NCI-H345 (cell line): ENCODE data around the gene NELFB.

ENCODE experiments used
- DNase-seq: peaks from one replicate; lab custom pipeline; 2025; lab: John Stamatoyannopoulos, UW

Gene NELFB

DNA sequence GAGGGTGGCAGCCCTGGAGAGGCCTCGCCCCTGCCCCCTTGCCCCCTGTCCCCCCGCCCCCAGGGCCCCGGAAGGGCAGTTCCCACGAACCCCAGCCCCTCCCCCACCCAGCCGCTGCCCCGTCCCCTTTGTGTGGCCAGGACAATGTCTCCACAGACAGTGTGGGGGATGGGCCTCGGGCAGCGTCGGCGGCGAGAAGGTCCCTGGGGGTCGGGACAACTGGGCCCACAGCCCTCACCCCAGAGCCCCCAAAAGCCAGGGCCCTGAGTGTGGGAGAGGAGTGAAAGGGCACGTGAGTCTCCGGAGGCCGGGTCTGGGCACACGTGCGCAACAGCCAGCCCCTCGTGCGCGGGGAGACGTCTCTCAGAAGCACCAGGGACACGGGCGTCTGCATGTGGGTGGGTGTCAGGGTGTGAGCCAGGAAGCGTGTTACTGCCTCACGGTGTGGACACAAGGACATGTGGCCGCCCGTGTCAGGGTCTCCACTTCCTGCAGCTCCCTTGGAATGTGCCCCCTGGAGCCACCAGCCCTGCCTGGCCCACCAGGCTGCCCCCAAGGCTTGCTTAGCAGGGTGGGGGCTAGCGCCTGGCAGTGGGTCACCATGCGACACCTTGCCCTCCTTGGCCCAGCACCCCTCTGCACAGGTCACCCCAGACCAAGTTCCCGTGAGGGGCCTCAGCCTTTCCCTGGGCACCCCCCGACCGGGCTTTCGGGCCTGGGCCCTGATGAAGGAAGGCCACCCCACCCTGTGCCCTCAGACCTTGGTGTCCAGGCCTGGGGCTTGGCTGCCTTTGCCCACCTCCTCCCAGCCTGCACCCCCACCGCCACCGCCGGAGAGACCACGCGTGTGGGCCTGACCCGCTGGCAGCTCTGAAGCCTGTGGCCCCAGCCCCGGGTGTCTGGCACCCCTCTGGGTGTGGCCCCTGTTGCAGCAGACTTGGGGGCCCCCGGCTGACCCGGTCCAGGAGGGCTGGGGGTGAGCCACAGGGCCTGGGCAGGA is 59.7 kb downstream of the NELFB start:
- DNase-seq: no peak

DNA sequence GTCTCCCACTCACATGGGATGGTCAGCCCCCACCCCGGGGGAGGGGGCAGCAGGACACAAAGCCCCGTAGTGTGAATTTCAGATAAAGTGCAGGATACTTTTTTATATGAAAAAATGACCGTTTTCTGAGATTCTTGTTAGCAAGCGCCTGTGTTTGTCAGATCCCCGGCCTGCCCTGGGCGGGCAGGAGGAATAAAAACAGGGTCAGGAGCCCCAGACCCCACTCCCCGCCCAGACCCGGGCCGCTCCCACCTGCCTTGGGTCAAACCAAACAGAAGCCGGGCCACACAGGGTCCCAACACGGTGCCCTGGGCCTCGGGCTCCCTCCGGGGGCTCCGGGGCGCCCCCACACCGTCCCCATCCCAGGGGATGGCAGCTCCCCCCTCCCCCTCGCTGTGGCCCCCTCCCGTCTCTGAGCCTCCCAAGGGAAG is 60.5 kb downstream of the NELFB start:
- no peak for DNase-seq

DNA sequence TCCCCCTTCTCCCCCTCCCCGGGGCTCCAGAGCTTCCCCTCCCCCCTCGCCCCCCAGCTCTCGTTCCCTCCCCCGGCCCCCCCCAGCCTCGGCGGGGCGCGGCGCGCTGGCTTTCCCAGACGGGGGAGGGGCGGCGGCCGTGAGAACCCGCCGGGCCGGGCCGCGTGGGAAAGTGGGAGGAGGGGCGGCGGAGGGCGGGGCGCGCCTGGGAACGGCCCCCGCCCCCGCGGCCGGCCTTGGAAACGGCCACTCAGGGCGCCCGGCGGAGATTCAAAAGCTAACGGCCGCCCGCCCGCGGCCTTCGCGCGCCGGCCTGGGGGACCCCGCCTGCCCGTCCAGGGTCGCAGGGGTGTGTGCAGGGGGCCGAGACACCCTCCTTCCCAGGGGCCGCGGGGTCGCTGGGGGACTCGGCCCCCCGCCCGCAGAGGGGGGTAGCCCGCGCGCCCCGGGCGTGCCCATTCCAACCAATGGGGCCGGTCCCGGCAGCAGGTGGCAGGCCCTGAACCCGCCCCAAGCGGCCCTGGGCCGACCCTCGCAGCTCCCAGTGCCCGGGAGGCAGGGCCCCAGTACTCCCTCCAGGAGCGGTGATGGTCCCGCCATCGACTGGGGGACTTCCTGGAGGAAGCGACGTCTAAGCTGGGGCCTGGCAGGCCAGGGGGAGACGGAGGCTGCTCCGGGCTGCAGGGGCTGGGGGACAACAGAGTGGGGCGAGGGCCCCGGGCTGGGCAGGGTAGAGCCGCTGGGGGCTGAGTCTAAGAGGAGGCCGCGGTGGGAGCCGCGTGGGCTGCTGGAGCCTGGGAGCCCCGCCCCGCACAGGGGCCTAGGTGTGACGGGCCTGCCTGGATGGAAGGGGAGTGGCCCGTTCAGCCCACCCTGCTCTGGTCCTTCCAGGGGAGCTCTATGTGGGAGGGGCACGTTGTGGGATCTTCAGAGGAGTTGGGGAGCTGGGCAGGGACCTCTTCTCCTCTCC is 61.2 kb downstream of the NELFB start:
- DNase-seq: no peak

DNA sequence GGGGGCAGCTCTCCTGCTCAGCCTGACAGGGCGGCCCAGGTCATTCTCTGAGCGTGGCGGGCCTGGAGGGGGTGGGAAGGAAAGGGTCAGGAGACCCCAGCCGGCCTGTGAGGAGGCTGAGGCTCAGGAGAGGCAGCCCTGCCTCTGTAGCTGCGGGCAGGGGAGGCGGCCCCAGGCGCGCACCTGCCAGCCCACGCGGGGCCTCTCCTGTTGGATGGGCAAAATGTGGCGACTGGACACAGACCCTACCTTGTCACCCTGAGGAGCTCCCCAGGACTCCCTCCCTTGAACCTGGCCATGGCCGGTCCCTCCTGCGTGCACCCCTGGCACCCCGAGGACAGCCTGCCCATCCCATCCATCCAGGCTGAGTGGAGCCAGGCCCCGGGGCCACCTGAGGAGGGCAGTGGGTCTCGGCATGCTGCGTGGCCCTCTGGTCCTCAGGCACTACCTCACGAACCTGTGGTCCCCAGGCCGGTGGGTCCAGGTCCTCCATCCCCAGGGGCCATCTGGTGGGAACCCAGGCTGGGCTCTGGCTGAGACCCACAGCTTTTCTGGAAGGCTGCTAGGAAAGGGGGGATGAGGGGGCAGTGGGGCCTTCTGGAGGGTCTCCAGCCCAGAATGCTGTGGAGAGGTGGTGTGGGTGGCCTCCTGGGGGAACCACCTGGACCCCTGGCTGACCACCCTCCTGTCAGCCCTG is 62.0 kb downstream of the NELFB start:
- DNase-seq: no peak

DNA sequence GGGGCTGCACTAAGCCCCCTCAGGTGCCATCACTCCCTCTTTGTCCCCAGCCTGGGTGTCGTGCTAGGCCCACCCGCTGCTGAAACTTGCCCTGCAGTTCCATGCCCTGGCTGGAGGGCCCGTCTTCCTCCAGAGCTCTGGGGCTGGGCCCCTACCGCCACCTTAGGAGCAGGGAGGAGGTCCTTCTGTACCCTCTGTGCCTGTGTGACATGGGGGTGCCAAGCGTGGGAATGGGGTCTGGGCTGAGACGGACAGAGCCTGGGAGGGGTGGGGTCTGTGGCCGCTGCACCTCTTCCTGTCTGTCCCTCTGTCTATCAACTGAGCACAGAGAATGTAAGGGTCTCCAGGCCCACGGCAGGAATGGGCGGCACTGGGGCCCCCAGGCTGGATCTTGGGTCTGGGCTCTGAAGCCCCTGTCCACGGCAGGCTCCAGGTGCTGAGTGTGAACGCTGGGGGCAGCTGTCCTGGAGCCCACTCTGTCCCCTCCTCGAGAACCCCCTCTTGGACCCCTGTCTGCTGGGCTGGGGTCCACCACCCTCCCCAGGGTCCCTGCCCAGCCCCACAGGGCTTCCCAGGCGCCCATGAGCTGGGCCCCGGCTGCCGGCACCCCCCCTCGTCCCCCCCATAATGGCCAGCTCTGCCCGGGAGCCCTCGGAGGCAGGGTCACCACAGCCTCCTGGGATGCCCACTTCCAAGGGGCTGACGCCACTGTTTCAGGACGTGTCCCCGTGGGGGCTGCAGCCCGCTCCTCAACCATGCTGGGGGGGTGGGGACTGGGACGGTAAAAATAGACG is 62.8 kb downstream of the NELFB start:
- DNase-seq: no peak

DNA sequence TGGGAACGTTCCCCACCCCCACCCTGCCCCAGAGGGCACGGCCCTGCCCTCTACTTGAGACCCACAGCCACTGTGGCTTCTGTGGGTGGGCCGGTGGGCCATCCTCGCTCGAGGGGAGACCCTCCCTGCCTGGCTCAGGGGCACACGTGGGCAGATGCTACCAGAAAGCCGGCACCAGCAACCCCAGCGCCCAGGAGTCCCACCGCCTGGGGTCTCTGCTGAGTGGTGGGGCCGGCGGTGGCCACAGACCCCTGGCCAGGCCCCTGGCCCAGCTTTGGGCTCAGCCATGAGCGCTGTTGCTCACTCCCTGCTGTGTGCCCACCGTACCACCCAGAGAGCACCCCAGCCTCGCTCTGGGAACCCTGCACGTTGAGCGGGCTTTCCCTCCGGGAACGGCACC is 63.5 kb downstream of the NELFB start:
- DNase-seq: no peak

DNA sequence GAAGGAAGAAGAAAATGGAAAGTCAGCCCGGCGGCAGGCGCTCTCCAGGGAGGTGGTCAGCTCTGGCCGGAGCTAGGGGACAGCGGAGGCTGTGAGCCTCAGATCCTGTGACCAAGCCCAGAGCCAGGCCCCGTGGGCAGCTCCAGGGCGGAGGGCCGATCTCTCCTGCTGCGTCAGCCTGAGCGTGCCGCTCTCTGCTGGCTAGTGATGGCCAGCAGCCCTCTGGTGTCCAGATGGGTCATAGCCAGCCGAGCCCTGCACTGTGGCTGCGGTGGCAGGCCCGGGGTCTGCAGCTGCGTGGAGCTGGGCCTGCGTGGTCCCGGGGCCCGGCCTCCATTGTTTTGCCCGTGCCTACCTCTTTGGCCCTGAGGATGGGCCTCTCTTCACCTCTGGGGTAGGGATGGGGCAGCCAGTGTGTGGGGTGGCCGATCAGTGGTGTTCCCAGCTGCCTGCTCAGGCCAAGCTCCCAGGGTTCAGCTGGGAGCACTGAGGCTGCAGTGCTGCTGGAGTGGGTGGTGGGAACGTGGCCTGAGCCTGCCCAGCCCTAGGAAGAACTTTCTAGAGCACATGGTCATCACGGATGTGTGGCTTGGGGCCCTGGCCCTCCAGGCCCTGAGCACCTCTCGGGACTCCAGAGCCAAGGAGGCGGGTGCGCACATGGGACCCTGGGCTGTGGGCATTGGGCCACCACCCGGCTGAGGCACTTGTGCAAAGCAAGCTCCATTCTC is 64.0 kb downstream of the NELFB start:
- no peak for DNase-seq

DNA sequence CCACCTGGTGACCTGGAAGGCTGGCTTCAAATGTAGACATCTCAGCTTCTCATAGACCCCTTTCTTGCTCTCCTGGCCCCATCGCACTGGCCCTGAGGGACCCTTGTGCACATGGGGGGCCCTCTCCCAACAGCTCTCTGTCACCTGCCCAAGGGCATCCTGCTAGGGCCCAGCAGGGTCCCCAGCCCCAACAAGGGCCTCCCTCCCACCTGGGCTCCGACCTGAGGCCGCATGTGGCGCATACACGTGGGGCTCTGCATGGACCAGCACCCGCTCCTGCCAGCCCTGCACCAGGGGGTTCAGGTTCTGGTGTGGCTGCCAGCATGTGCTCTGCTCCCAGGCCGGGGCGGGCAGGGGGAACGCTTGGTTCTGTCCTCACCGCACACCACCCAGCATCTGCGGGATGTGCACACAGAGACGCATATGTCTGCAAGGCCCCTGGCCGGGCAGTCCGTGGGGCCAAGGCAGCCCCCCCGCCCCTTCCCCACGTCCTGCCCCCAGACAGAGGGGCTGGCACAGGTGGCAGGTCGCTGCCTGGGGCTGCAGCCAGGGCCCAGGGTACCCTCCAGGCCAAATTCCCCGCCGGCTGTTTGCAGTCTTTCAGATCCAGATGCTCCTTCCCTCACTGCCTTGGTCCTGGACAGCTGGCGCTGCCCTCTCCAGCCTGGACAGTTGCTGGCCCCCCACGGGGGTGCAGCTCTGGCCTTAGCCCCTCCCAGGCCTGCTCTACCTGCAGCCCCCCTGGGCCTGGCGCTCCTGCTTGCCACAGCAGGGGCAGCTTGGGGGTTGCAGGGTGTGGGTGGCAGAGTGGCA is 64.8 kb downstream of the NELFB start:
- DNase-seq: no peak

DNA sequence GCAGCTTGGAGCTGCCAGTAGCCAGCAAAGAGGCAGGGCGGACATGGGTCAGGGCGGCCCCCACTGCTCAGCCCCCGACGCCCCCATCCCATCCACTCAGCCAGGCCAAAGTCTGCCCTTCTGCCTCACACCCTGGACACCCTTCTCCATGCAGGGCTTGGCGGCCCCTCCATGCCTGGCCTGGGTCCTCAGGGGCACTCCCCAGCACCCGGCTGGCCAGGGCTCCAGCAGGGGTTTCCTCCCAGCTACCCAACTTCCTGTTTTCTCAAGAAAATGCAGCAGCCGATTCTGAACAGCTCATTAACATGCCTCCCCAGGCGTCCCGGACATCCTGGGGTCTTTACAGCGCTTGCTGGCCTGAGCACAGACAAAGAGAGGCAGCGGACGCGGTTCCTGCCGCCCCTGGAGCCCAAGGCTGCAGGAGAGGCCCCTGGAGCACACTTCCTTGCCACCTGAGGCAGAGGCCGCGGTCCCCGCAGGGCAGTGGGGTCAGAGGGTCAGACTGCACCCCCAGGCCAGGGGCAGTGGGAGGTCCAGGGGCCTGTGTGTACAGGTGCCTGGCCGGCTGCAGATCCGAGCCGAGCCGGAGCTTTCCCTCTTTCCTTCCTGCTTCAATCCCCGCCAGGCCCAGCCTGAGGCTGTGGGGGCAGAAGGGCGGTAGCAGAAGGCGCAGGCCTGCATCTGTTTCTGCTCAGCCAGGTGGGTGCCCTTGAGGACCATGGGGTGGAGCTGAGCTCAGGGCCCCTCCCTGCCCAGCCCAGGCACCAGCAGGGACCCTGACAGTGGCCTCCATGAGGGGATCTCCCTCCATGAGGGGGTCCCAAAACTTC is 65.6 kb downstream of the NELFB start:
- DNase-seq: no peak

DNA sequence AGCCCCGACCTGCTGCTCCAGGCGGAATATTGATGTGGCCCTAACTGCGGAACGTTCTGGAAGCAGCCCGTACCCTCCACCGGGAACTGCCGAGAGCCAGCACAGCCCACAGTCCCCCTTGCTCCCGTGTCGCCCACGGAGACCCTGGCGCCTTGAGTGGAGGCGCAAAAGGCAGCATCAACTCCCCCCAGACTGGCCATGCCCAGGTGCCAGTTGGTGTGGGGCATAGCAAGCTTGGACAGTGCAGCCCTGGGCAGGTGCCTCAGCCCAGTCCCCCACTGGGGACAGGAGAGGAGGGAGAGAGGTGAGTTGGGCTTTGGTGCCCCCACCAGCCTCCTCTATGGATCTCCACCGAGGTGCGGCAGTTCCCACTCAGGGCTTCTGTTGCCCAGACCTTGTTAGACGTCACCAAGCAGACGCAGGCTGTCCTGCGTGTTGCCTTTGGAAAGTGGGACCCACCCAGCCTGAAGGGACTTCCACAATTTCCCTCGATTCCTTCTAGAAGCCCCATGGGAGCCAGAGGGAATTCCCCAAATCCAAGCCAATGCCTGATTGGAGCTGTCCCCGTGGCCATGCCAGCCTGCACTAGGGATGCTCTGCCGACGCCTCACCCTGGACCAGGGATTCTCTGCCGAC is 66.7 kb downstream of the NELFB start:
- no peak for DNase-seq
